ENCODE measurements around the gene TMED6. TPM values are rescaled to one million over a fixed set of nuclear protein-coding genes. Genes with fewer than 3 reads are reported as not detected.

Gene TMED6
- polyA plus RNA-seq, 3 donors, result 0.29 TPM; not detected in 2

- peaks cover 82 to 99% of the 10 kb centered on the region in 2 donors for H3K36me3 ChIP-seq (replicated peaks in 1 of 2; ENCODE audit: control insufficient read depth in 1 of 2, insufficient read depth in 2 of 2, low read length in 2 of 2)
Measured at GRCh38 chr16:69367980-69368379, 16.4 kb upstream of the TMED6 start.

GRCh38 chr16:69366431-69366830 is 14.8 kb upstream of the TMED6 start:
- no peak overlapping the region for H2AFZ ChIP-seq (ENCODE audit: insufficient read depth, low read depth, low read length, poor library complexity, severe bottlenecking)
- DNase-seq, result no peak
- no peaks in the 10 kb centered on the region for H3K9me3 ChIP-seq (replicated peaks in 1 of 2; ENCODE audit: control insufficient read depth in 1 of 2, insufficient read depth in 1 of 2, low read length in 2 of 2)
- H3K36me3 ChIP-seq (replicated peaks in 1 of 2; ENCODE audit: control insufficient read depth in 1 of 2, insufficient read depth in 2 of 2, low read length in 2 of 2), result peaks cover 75 to 97% of the 10 kb centered on the region in 2 donors
- peaks cover 75 to 88% of the 10 kb centered on the region in 2 donors for H3K36me3 Mint-ChIP-seq
- H3K4me2 ChIP-seq (replicated peaks; ENCODE audit: extremely low read depth, low read length, poor library complexity, severe bottlenecking), result no peak overlapping the region
- no peaks in the 10 kb centered on the region for H3K4me1 Mint-ChIP-seq
- intact Hi-C loops (cut with micrococcal nuclease), result no loop called here
- no peak overlapping the region for H3K9ac ChIP-seq (ENCODE audit: insufficient read depth, low read length, poor library complexity, severe bottlenecking)
- no peak overlapping the region for H3K4me3 ChIP-seq (replicated peaks in 1 of 3; ENCODE audit: low read depth in 2 of 3, low read length in 3 of 3)
- no peak overlapping the region for H3K4me3 Mint-ChIP-seq
- H3K27me3 ChIP-seq (ENCODE audit: control insufficient read depth in 2 of 2, insufficient read depth in 2 of 2, low read length in 2 of 2), result no peaks in the 10 kb centered on the region
- H4K20me1 ChIP-seq (ENCODE audit: insufficient read depth, low read length), result peaks cover 20% of the 10 kb centered on the region
- H3K27ac ChIP-seq (ENCODE audit: low read depth in 1 of 2, low read length in 2 of 2), result no peak overlapping the region
- H3K27me3 Mint-ChIP-seq (ENCODE audit: low read depth in 3 of 3), result peaks cover 0 to 1% (median 0%) of the 10 kb centered on the region in 3 donors
- no peak for TF ChIP-seq CTCF (IDR thresholded peaks at IDR 0.05)
- no peak overlapping the region for H3K27ac Mint-ChIP-seq
- H3K79me2 ChIP-seq (ENCODE audit: insufficient read depth, low read length), result no peaks in the 10 kb centered on the region
- H3K9me3 Mint-ChIP-seq, result peaks cover 0 to 2% (median 0%) of the 10 kb centered on the region in 7 donors
- H3K4me1 ChIP-seq (ENCODE audit: control insufficient read depth in 1 of 2, insufficient read depth in 2 of 2, low read length in 2 of 2), result no peaks in the 10 kb centered on the region
- WGBS (ENCODE audit: insufficient coverage), result 100% methylated on average over 1 of the region's 7 CpGs

More at GRCh38 chr16:69367980-69368379, 16.4 kb upstream of the TMED6 start:
- TF ChIP-seq CTCF (IDR thresholded peaks at IDR 0.05), result no peak
- no peak overlapping the region for H3K4me2 ChIP-seq (replicated peaks; ENCODE audit: extremely low read depth, low read length, poor library complexity, severe bottlenecking)
- H3K4me1 ChIP-seq (ENCODE audit: control insufficient read depth in 1 of 2, insufficient read depth in 2 of 2, low read length in 2 of 2), result no peaks in the 10 kb centered on the region
- intact Hi-C loops (cut with micrococcal nuclease), result no loop called here
- H3K4me3 ChIP-seq (replicated peaks in 1 of 3; ENCODE audit: low read depth in 2 of 3, low read length in 3 of 3), result no peak overlapping the region
- H3K9ac ChIP-seq (ENCODE audit: insufficient read depth, low read length, poor library complexity, severe bottlenecking), result no peak overlapping the region
- Mint-ChIP-seq H3K27ac (peak overlapping the region in 2 of 7 donors; percentile 0 to 30), H3K9me3 (peaks cover 0 to 2% (median 0%) of the 10 kb centered on the region in 7 donors), H3K4me3 (no peak overlapping the region), H3K36me3 (peaks cover 80 to 94% of the 10 kb centered on the region in 2 donors), H3K4me1 (no peaks in the 10 kb centered on the region), H3K27me3 (ENCODE audit: low read depth in 3 of 3) (peaks cover 0 to 3% (median 0%) of the 10 kb centered on the region in 3 donors)
- no peaks in the 10 kb centered on the region for H3K79me2 ChIP-seq (ENCODE audit: insufficient read depth, low read length)
- H3K27me3 ChIP-seq (ENCODE audit: control insufficient read depth in 2 of 2, insufficient read depth in 2 of 2, low read length in 2 of 2), result no peaks in the 10 kb centered on the region
- no peaks in the 10 kb centered on the region for H3K9me3 ChIP-seq (replicated peaks in 1 of 2; ENCODE audit: control insufficient read depth in 1 of 2, insufficient read depth in 1 of 2, low read length in 2 of 2)
- no peak overlapping the region for H2AFZ ChIP-seq (ENCODE audit: insufficient read depth, low read depth, low read length, poor library complexity, severe bottlenecking)
- peaks cover 24% of the 10 kb centered on the region for H4K20me1 ChIP-seq (ENCODE audit: insufficient read depth, low read length)
- DNase-seq, result no peak
- 42% methylated on average over 4 of the region's 7 CpGs for WGBS (ENCODE audit: insufficient coverage)
- H3K27ac ChIP-seq (ENCODE audit: low read depth in 1 of 2, low read length in 2 of 2), result no peak overlapping the region
